DOHH2 (cell line): ENCODE measurements around the gene TRPC4AP.

Source experiments
- H3F3A ChIP-seq: fragments of 200-600 bp; sonication (generic), shearing (Covaris generic); 2 replicates; pipeline ENCODE4 v1.6.0; 2016; ENCODE audit warnings: antibody characterized with exemption, mild to moderate bottlenecking; ENCODE audit not compliant: control insufficient read depth, insufficient read depth
- H3K27ac ChIP-seq: fragments of 200-600 bp; sonication (generic); 2 replicates; pipeline ENCODE4 v1.5.1; 2014; ENCODE audit warnings: low read depth, mild to moderate bottlenecking, low read length, moderate library complexity
- H3K27me3 ChIP-seq: fragments of 200-600 bp; sonication (generic); 2 replicates; pipeline ENCODE4 v1.6.1; 2014; ENCODE audit warnings: mild to moderate bottlenecking, low read length, mixed read lengths; ENCODE audit not compliant: control insufficient read depth
- H3K36me3 ChIP-seq: fragments of 200-600 bp; sonication (generic); 2 replicates; pipeline ENCODE4 v1.6.1; 2014; ENCODE audit warnings: mild to moderate bottlenecking, low read length, moderate library complexity, mixed read lengths; ENCODE audit not compliant: control insufficient read depth
- H3K4me1 ChIP-seq: fragments of 200-600 bp; sonication (generic); 2 replicates; pipeline ENCODE4 v1.6.1; 2014; ENCODE audit warnings: mild to moderate bottlenecking, low read length, mixed read lengths; ENCODE audit not compliant: control insufficient read depth
- H3K4me2 ChIP-seq: fragments of 200-600 bp; sonication (generic); 2 replicates; pipeline ENCODE4 v1.6.0; 2014; ENCODE audit warnings: mild to moderate bottlenecking, low read length, moderate library complexity
- H3K4me3 ChIP-seq: fragments of 200-600 bp; sonication (generic); 2 replicates; pipeline ENCODE4 v1.5.1; 2014; ENCODE audit warnings: mild to moderate bottlenecking, low read length, mixed read lengths
- H3K79me2 ChIP-seq: fragments of 200-600 bp; sonication (generic); 2 replicates; pipeline ENCODE4 v1.6.1; 2014; ENCODE audit warnings: mild to moderate bottlenecking, low read length, mixed read lengths; ENCODE audit not compliant: control insufficient read depth
- H3K9me2 ChIP-seq: fragments of 200-600 bp; sonication (generic); replicated peaks from 2 replicates; pipeline ENCODE4 v1.6.1; 2014; ENCODE audit warnings: mild to moderate bottlenecking, low read length, mixed read lengths; ENCODE audit not compliant: control insufficient read depth
- H3K9me3 ChIP-seq: fragments of 200-600 bp; sonication (generic); 2 replicates; pipeline ENCODE4 v1.6.1; 2014; ENCODE audit warnings: antibody characterized with exemption, low read length, mixed read lengths; ENCODE audit not compliant: control insufficient read depth, insufficient read depth
- H4K20me1 ChIP-seq: fragments of 200-600 bp; sonication (generic); 2 replicates; pipeline ENCODE4 v1.6.0; 2014; ENCODE audit warnings: low read depth, mild to moderate bottlenecking, antibody characterized with exemption, low read length, moderate library complexity; ENCODE audit not compliant: control insufficient read depth, insufficient read depth
- EZH2phosphoT487 ChIP-seq: fragments of 200-600 bp; sonication (generic); IDR thresholded peaks from 2 replicates; pipeline ENCODE4 v1.6.1; 2017; ENCODE audit warnings: borderline replicate concordance, mild to moderate bottlenecking, antibody characterized with exemption, low read length, moderate library complexity, mixed read lengths
- TF ChIP-seq, protein P1 (sequence below): fragments of 200-600 bp; sonication (generic); IDR thresholded peaks from one replicate; pipeline ENCODE4 v1.5.1; 2014; ENCODE audit warnings: antibody characterized with exemption, mild to moderate bottlenecking, low read depth, low read length; ENCODE audit not compliant: poor library complexity, severe bottlenecking

TRPC4AP gene

DNA sequence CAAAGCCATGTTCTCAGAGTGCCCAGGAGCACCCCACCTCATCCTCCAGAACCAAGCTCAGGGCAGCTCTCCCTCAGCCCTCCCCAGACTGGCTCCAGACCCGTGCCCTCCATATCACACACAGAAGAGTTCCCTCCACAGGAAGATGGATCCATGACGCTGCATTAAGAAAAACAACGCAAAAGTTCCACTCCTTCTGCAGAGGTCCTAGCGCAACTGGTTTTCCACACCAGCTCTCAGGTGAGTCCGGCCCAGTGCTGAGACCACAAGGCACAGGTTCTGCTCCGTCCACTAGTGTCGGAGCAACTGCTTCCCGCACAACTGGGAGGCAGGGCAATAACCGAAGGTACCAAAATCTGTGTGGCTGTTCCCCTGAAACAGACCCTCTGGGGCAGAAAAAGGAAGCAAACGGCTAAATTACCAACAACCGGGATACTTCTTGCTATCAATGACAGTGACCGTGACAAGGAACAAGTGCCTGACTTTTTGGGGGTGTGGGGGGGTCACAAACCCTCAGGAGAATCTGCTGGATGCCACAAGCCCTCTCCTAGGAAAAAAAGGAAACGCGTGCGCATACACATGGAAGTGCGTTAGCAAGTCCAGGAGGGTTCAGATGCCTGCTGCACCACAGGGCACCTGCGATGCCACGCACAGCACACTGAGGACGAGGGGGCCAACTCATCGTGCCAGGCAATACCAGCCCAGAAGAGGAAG, 87.7 kb downstream of the TRPC4AP start:
- Histone ChIP-seq H3K4me2 (no peak overlapping the region), H3K9me2 (no peaks in the 10 kb centered on the region), H3K79me2 (no peaks in the 10 kb centered on the region), H3K27ac (no peak overlapping the region), H3K27me3 (no peaks in the 10 kb centered on the region), H4K20me1 (no peaks in the 10 kb centered on the region), H3F3A (no peaks in the 10 kb centered on the region), H3K4me1 (no peaks in the 10 kb centered on the region), H3K9me3 (no peaks in the 10 kb centered on the region), H3K4me3 (no peak overlapping the region), H3K36me3 (peaks cover 86% of the 10 kb centered on the region)
- no peak for TF ChIP-seq EZH2phosphoT487
- TF ChIP-seq, protein P1, sequence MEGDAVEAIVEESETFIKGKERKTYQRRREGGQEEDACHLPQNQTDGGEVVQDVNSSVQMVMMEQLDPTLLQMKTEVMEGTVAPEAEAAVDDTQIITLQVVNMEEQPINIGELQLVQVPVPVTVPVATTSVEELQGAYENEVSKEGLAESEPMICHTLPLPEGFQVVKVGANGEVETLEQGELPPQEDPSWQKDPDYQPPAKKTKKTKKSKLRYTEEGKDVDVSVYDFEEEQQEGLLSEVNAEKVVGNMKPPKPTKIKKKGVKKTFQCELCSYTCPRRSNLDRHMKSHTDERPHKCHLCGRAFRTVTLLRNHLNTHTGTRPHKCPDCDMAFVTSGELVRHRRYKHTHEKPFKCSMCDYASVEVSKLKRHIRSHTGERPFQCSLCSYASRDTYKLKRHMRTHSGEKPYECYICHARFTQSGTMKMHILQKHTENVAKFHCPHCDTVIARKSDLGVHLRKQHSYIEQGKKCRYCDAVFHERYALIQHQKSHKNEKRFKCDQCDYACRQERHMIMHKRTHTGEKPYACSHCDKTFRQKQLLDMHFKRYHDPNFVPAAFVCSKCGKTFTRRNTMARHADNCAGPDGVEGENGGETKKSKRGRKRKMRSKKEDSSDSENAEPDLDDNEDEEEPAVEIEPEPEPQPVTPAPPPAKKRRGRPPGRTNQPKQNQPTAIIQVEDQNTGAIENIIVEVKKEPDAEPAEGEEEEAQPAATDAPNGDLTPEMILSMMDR: no peak

DNA sequence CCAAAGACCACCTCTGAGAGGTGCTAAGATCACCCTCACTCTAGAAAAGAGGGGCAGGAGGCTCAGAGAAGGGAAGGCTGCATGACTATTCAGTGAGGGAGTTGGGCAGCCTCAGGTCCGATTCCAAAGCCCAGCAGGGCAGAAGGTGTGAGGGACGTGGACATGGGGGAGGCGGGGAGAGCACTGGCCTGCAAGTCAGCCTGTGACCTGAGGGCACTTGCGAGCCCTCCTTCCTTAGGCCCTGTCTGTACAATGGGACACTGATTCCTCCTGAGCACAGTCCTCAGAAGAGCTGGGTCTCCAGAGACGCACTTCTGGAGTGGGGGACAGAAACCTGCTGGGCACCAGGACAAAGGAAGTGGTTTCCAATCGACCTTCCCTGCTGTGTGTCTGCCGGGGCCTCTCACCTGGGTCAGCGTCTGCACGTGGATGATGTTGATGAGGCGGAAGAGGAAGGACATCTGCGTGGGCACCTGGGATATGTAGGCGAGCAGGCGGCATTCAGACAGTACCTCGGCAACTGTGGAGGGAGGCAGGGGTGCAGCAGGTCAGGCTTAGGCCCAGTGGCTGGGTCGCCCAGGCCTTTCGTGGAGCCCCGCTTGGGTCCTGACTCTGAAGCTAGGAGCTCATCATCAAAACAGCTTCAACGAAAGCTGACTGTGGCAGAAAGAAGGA, 88.4 kb downstream of the TRPC4AP start:
- no peak overlapping the region for H3K4me3 ChIP-seq
- H3K9me3 ChIP-seq: no peaks in the 10 kb centered on the region
- TF ChIP-seq EZH2phosphoT487: no peak
- TF ChIP-seq, protein P1: no peak
- no peaks in the 10 kb centered on the region for H3K27me3 ChIP-seq
- H3K79me2 ChIP-seq: no peaks in the 10 kb centered on the region
- H4K20me1 ChIP-seq: no peaks in the 10 kb centered on the region
- no peak overlapping the region for H3K4me2 ChIP-seq
- H3K36me3 ChIP-seq: peaks cover 83% of the 10 kb centered on the region
- H3K27ac ChIP-seq: no peak overlapping the region
- no peaks in the 10 kb centered on the region for H3K9me2 ChIP-seq
- no peaks in the 10 kb centered on the region for H3F3A ChIP-seq
- no peaks in the 10 kb centered on the region for H3K4me1 ChIP-seq

DNA sequence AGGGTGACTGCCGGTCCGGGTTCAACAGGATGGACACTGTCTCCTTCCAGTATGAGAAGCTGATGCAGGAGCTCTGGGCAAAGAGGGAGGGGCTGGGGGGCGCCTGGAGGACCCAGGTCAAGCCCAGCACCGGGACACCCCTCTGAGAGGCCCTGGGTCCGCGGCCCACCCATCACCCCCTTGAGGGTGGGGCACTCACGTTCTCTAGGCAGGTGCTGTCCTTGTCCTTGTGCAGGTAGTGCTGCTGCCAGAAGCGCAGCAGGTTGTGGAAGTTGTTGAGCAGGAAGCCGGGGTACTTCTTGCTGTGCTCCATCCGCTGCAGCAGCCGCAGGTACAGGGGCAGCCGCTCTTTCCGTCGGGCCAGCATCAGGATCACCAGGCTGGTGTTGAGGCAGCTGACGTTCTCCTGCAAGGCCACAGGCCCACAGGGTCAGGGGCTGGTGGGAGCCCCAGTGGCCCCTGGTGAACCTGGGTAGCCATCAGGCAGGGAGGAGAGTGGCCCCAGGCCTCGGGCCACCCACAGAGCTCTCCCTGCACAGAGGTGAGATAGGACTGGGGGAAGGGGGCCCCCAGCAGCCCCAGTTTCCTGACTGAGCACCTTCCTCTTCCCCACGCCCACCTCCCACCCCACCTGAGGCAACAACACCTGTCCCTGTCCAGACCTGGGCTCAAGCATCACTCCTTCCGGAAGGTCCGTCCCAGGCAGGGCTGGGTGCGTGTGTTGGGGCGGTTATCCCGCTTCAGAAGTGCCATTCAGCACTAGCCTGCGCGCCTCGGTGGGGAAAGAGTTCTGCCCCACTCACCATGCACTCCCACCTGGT, 89.2 kb downstream of the TRPC4AP start:
- Histone ChIP-seq H3K36me3 (peaks cover 77% of the 10 kb centered on the region), H3K4me1 (no peaks in the 10 kb centered on the region), H3K27ac (no peak overlapping the region), H3F3A (no peaks in the 10 kb centered on the region), H3K9me3 (no peaks in the 10 kb centered on the region), H3K4me2 (no peak overlapping the region), H3K27me3 (no peaks in the 10 kb centered on the region), H4K20me1 (no peaks in the 10 kb centered on the region), H3K9me2 (no peaks in the 10 kb centered on the region), H3K4me3 (no peak overlapping the region), H3K79me2 (no peaks in the 10 kb centered on the region)
- TF ChIP-seq, protein P1: no peak
